ENCODE data around the gene NXT1.

DNA sequence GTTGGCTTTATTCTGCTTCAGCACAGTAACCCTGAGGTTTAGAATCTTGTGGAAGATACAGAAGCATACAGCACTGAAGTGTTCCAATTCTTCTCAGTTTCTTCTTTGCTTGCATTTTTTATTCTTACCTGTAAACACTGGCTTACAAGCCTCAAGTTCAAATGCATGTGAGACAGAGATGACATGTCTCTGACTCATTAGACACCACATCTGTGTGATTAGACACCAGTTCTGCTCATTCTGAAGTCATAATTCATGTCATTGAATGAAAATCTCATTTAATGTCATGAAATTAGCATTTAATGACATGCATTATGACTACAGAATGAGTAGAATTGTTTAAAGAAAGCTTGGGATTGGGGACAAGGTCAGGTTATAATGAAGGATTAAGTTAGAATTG, 17.2 kb downstream of the NXT1 start:
- TF ChIP-seq, protein P1, sequence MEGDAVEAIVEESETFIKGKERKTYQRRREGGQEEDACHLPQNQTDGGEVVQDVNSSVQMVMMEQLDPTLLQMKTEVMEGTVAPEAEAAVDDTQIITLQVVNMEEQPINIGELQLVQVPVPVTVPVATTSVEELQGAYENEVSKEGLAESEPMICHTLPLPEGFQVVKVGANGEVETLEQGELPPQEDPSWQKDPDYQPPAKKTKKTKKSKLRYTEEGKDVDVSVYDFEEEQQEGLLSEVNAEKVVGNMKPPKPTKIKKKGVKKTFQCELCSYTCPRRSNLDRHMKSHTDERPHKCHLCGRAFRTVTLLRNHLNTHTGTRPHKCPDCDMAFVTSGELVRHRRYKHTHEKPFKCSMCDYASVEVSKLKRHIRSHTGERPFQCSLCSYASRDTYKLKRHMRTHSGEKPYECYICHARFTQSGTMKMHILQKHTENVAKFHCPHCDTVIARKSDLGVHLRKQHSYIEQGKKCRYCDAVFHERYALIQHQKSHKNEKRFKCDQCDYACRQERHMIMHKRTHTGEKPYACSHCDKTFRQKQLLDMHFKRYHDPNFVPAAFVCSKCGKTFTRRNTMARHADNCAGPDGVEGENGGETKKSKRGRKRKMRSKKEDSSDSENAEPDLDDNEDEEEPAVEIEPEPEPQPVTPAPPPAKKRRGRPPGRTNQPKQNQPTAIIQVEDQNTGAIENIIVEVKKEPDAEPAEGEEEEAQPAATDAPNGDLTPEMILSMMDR (IDR thresholded peaks at IDR 0.05; ENCODE audit: insufficient read depth, low read depth, low read length) = no peak
- TF ChIP-seq EZH2 (IDR thresholded peaks at IDR 0.05; ENCODE audit: insufficient read depth, low read length) = no peak
